IPS DF 6.9 (cell line): ENCODE measurements around the gene RHBDD2.
"Not testable (repeated sequence)": the region's sequence is repeated elsewhere in the genome, so short reads cannot be mapped to it uniquely, and the experiment has no call there.

ENCODE experiments used
- DNase-seq: peaks from one replicate; pipeline ENCODE4 v3.0.0-alpha.2; 2013; ENCODE audit warnings: low read depth, low spot score
- H3K27ac ChIP-seq: one replicate; pipeline ENCODE4 v1.5.1; 2013; ENCODE audit warnings: low read length, control low read depth
- H3K27me3 ChIP-seq: 2 replicates; pipeline ENCODE4 v1.6.1; 2013; ENCODE audit warnings: mild to moderate bottlenecking, low read length; ENCODE audit not compliant: control insufficient read depth, insufficient read depth
- H3K36me3 ChIP-seq: 2 replicates; pipeline ENCODE4 v1.6.1; 2013; ENCODE audit warnings: low read length; ENCODE audit not compliant: control insufficient read depth, insufficient read depth
- H3K4me1 ChIP-seq: 2 replicates; pipeline ENCODE4 v1.6.1; 2013; ENCODE audit warnings: low read length; ENCODE audit not compliant: control insufficient read depth, insufficient read depth
- H3K4me3 ChIP-seq: 2 replicates; pipeline ENCODE4 v1.5.1; 2013; ENCODE audit warnings: mild to moderate bottlenecking, low read length
- H3K9me3 ChIP-seq: 2 replicates; pipeline ENCODE4 v1.6.1; 2013; ENCODE audit warnings: low read length, inconsistent platforms; ENCODE audit not compliant: control insufficient read depth, insufficient read depth
- WGBS: extraction: QIAGEN DNeasy Blood & Tissue Kit; methylation state at CpG from one replicate; pipeline ENCODE4 v1.1.7; 2013; ENCODE audit warnings: mixed read lengths, missing lambda C conversion rate; ENCODE audit not compliant: insufficient read length, insufficient coverage; 5-methylcytosine and 5-hydroxymethylcytosine counted together

Gene RHBDD2

GRCh38 chr7:75876126-75876881 is 2.5 kb upstream of the RHBDD2 start:
- no peak for DNase-seq

GRCh38 chr7:75878312-75878768 is 494 bp upstream of the RHBDD2 start:
- no peak overlapping the region for H3K4me3 ChIP-seq
- H3K36me3 ChIP-seq, result peaks cover 7% of the 10 kb centered on the region
- no peak overlapping the region for H3K27ac ChIP-seq
- peaks cover 1% of the 10 kb centered on the region; the same call in 1 of the 2 replicates for H3K27me3 ChIP-seq
- peaks cover 1% of the 10 kb centered on the region for H3K4me1 ChIP-seq
- H3K9me3 ChIP-seq, result no peaks in the 10 kb centered on the region
- no peak for DNase-seq
- WGBS, result no CpG with 5 or more reads among the region's 10 CpGs

More at GRCh38 chr7:75876126-75876881, 2.5 kb upstream of the RHBDD2 start:
- peaks cover 1% of the 10 kb centered on the region for H3K4me1 ChIP-seq
- H3K4me3 ChIP-seq, result no peak overlapping the region
- H3K9me3 ChIP-seq, result no peaks in the 10 kb centered on the region
- no peak overlapping the region for H3K27ac ChIP-seq
- peaks cover 1% of the 10 kb centered on the region; the same call in 1 of the 2 replicates for H3K27me3 ChIP-seq
- no peaks in the 10 kb centered on the region for H3K36me3 ChIP-seq
- WGBS, result no CpG with 5 or more reads among the region's 11 CpGs

- WGBS, result no CpG with 5 or more reads among the region's 8 CpGs
- H3K9me3 ChIP-seq, result no peaks in the 10 kb centered on the region
- peaks cover 1% of the 10 kb centered on the region for H3K4me1 ChIP-seq
- H3K27me3 ChIP-seq, result peaks cover 1% of the 10 kb centered on the region; the same call in 1 of the 2 replicates
- H3K4me3 ChIP-seq, result peak overlapping the region; percentile 81; the same call in 1 of the 2 replicates
- no peak for DNase-seq
- H3K27ac ChIP-seq, result no peak overlapping the region
- H3K36me3 ChIP-seq, result peaks cover 17% of the 10 kb centered on the region
Observed at GRCh38 chr7:75879771-75880184, 944 bp downstream of the RHBDD2 start.

DNA sequence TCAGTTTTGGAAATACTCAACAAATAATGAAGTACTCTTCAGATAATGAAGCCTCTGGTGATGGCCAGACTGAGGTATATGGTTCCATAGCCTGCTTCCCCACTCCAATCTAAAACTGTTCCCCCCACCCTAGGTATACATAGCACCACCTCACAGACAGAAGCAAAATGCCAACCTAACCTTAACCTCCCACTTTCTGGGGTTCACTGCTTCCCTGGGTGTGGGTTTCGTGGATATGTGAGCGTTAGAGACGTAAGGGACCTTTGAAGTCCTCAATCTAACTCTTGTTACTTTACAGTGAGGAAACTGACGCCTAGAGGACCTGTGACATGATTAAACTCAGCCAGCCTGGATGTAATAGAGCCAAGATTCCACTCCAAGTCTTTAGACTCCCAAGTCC is 1.4 kb downstream of the RHBDD2 start:
- Histone ChIP-seq H3K4me3 (no peak overlapping the region), H3K9me3 (no peaks in the 10 kb centered on the region), H3K4me1 (peaks cover 1% of the 10 kb centered on the region), H3K27ac (no peak overlapping the region), H3K36me3 (peaks cover 17% of the 10 kb centered on the region), H3K27me3 (peaks cover 1% of the 10 kb centered on the region; the same call in 1 of the 2 replicates)
- WGBS, result no CpG with 5 or more reads among the region's 4 CpGs
- DNase-seq, result no peak

DNA sequence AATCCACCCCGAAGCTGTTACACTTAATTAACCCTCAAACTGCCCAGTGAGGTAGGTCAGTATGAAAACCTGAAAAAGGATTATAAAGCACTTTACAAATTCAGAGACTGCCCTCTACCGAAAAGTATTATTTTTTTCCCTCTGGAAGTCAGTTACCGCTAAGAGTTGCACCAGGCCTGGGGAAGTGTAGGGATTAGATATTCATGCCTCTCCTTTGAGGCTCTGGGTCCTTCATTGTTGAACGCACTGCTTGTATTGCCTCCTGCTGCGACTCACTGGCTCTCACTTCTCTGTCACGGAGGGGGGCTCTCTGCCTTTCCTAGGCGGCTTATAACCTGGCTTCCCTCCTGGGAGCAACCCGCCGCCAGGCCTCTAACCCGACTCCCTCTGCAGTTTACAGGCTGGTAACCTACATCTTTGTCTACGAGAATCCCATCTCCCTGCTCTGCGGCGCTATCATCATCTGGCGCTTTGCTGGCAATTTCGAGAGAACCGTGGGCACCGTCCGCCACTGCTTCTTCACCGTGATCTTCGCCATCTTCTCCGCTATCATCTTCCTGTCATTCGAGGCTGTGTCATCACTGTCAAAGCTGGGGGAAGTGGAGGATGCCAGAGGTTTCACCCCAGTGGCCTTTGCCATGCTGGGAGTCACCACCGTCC is 2.7 kb downstream of the RHBDD2 start:
- Histone ChIP-seq H3K36me3 (peaks cover 17% of the 10 kb centered on the region), H3K9me3 (no peaks in the 10 kb centered on the region), H3K4me1 (peaks cover 1% of the 10 kb centered on the region), H3K4me3 (no peak overlapping the region), H3K27ac (no peak overlapping the region), H3K27me3 (peaks cover 1% of the 10 kb centered on the region; the same call in 1 of the 2 replicates)
- no CpG with 5 or more reads among the region's 23 CpGs for WGBS
- DNase-seq, result no peak

DNA sequence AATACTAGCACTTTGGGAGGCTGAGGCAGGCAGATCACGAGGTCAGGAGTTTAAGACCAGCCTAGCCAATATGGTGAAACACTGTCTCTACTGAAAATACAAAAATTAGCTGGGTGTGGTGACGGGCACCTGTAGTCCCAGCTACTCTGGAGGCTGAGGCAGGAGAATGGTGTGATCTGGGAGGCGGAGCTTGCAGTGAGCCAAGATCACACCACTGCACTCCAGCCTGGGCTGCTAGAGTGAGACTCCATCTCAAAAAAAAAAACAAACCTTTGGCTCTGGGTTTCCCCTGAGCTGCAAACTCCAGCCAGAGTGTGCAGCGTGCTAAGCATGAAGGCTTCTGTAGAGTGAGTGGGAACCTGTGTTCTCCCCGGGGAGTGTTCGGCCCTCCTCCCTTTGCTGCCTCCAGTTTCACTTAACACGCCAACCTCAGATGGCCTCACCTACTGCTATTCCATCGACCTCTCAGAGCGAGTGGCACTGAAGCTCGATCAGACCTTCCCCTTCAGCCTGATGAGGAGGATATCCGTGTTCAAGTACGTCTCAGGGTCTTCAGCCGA is 4.5 kb downstream of the RHBDD2 start:
- H3K36me3 ChIP-seq, result peaks cover 26% of the 10 kb centered on the region
- no CpG with 5 or more reads among the region's 13 CpGs for WGBS
- not testable (repeated sequence) for H3K27ac ChIP-seq, H3K4me1 ChIP-seq, H3K9me3 ChIP-seq, H3K4me3 ChIP-seq, H3K27me3 ChIP-seq, DNase-seq

- no peak overlapping the region for H3K27ac ChIP-seq
- H3K9me3 ChIP-seq, result no peaks in the 10 kb centered on the region
- H3K27me3 ChIP-seq, result peaks cover 1% of the 10 kb centered on the region; the same call in 1 of the 2 replicates
- H3K4me3 ChIP-seq, result no peak overlapping the region
- H3K4me1 ChIP-seq, result no peaks in the 10 kb centered on the region; the same call in none of the 2 replicates
- DNase-seq, result no peak
- no CpG with 5 or more reads among the region's 5 CpGs for WGBS
- H3K36me3 ChIP-seq, result peaks cover 26% of the 10 kb centered on the region
Observed at GRCh38 chr7:75884476-75884875, 5.6 kb downstream of the RHBDD2 start.

GRCh38 chr7:75885036-75885435 is 6.2 kb downstream of the RHBDD2 start:
- Histone ChIP-seq H3K27ac (no peak overlapping the region), H3K36me3 (peaks cover 26% of the 10 kb centered on the region), H3K4me1 (no peaks in the 10 kb centered on the region; the same call in none of the 2 replicates), H3K9me3 (no peaks in the 10 kb centered on the region), H3K4me3 (no peak overlapping the region), H3K27me3 (peaks cover 1% of the 10 kb centered on the region; the same call in 1 of the 2 replicates)
- WGBS, result no CpG with 5 or more reads among the region's 3 CpGs
- DNase-seq, result no peak

- WGBS, result no CpG with 5 or more reads among the region's 13 CpGs
- H3K36me3 ChIP-seq, result peaks cover 22% of the 10 kb centered on the region
- H3K4me3 ChIP-seq, result no peak overlapping the region
- H3K27me3 ChIP-seq, result no peaks in the 10 kb centered on the region
- no peak for DNase-seq
- H3K9me3 ChIP-seq, result no peaks in the 10 kb centered on the region
- no peaks in the 10 kb centered on the region for H3K4me1 ChIP-seq
- H3K27ac ChIP-seq, result no peak overlapping the region
Observed at GRCh38 chr7:75887669-75888369, 9.0 kb downstream of the RHBDD2 start.
